ENCODE results near the gene ZNF229.
"Not testable (repeated sequence)": the region's sequence is repeated elsewhere in the genome, so short reads cannot be mapped to it uniquely, and the experiment has no call there.

ZNF229 gene

DNA sequence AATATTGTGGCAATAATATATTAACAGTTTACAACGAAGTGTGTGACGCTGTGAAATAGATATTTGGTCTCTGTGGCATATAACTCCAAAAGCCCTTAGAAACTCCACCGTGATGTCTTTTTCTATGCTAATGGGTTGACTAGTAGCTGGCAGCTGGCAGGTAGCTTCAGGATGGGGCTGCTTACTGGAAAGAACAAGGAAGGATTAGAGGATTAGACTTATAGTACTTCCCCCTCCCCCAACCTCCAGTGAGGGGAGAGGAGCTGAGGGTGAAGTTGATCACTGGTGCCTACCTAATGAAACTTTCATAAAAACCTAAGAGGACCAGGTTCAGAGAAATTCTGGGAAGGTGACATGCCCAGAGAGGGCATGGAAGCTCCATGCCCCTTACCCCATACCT is 9.8 kb downstream of the ZNF229 start:
- H3K27me3 ChIP-seq (replicated peaks; ENCODE audit: control insufficient read depth, insufficient read depth, low read length, poor library complexity, severe bottlenecking), result no peaks in the 10 kb centered on the region
- no peaks in the 10 kb centered on the region for H3K4me1 ChIP-seq (ENCODE audit: control insufficient read depth, insufficient read depth, low read length, poor library complexity, severe bottlenecking)
- no peak overlapping the region for H3K4me3 ChIP-seq (ENCODE audit: insufficient read depth, low read depth, low read length, poor library complexity, severe bottlenecking)
- H3K27ac ChIP-seq (ENCODE audit: insufficient read depth, low read length, poor library complexity, severe bottlenecking), result no peak overlapping the region
- no peaks in the 10 kb centered on the region for H3K36me3 ChIP-seq (ENCODE audit: control insufficient read depth, insufficient read depth, low read length)
- DNase-seq, result no peak
- no peaks in the 10 kb centered on the region for H3K9me3 ChIP-seq (ENCODE audit: control insufficient read depth, low read length)

DNA sequence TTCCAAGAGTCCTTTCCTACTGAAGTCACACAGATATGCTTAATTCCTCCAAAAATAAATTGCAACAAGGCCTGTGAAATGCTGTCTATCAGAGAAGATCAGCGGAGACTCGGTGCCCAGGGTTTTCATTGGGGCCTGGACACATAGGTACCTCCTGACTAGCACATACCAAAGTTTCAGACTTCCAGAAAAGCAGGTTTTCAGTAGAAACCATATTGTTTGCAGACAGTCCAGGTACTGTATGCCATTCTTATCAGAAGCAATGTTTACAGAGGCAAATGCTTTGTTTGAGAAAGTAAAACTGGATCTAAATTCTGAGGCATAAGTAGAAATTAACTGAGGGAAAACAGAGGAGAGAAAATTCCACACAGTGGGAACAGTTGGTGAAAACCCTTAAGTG is 12.8 kb downstream of the ZNF229 start:
- H3K27ac ChIP-seq (ENCODE audit: insufficient read depth, low read length, poor library complexity, severe bottlenecking), result no peak overlapping the region
- H3K4me3 ChIP-seq (ENCODE audit: insufficient read depth, low read depth, low read length, poor library complexity, severe bottlenecking), result no peak overlapping the region
- no peaks in the 10 kb centered on the region for H3K36me3 ChIP-seq (ENCODE audit: control insufficient read depth, insufficient read depth, low read length)
- DNase-seq, result no peak
- H3K27me3 ChIP-seq (replicated peaks; ENCODE audit: control insufficient read depth, insufficient read depth, low read length, poor library complexity, severe bottlenecking), result no peaks in the 10 kb centered on the region
- no peaks in the 10 kb centered on the region for H3K4me1 ChIP-seq (ENCODE audit: control insufficient read depth, insufficient read depth, low read length, poor library complexity, severe bottlenecking)
- H3K9me3 ChIP-seq (ENCODE audit: control insufficient read depth, low read length), result no peaks in the 10 kb centered on the region

DNA sequence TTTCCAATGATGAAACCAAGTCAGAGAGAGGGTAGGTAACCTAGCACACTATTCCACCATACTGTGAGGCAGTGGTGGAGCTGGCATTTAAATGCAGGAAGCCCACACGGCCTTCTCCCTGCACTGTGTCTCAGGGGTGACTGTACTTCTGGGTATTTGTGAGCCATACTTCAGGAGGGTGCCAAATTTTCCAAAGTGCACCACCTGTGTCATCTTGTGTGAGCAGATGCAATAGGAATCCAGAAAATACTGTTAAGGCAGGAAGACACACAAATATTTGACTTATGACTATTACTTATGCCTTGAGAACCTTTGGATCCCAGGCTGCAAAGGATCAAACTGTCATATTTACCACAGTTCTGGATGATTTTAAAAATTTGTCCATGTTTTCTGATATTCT is 17.3 kb downstream of the ZNF229 start:
- Histone ChIP-seq H3K27me3 (replicated peaks; ENCODE audit: control insufficient read depth, insufficient read depth, low read length, poor library complexity, severe bottlenecking) (no peaks in the 10 kb centered on the region), H3K27ac (ENCODE audit: insufficient read depth, low read length, poor library complexity, severe bottlenecking) (no peak overlapping the region), H3K9me3 (ENCODE audit: control insufficient read depth, low read length) (peaks cover 6% of the 10 kb centered on the region), H3K36me3 (ENCODE audit: control insufficient read depth, insufficient read depth, low read length) (no peaks in the 10 kb centered on the region), H3K4me1 (ENCODE audit: control insufficient read depth, insufficient read depth, low read length, poor library complexity, severe bottlenecking) (no peaks in the 10 kb centered on the region), H3K4me3 (ENCODE audit: insufficient read depth, low read depth, low read length, poor library complexity, severe bottlenecking) (no peak overlapping the region)
- DNase-seq, result no peak

DNA sequence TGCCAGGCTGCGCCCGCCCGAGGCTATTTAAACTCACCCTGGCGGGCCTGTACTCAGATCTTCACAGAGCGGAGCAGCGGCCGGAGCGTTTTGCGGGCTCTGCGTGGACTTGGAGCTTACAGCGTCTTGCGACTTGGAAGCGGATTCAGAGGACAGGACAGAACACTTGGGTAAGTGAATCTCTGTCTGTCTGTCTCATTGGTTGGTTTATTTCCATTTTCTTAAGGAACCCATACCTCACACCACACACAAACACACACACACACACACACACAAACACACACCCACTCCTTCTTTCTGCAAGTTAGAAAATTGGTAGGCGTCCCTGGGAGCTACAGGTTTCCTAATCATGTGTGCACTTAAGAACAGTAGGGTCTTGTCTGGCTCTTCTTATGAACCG is 32.7 kb downstream of the ZNF229 start:
- not testable (repeated sequence) for H3K9me3 ChIP-seq (ENCODE audit: control insufficient read depth, low read length); H3K4me3 ChIP-seq (ENCODE audit: insufficient read depth, low read depth, low read length, poor library complexity, severe bottlenecking); H3K27me3 ChIP-seq (replicated peaks; ENCODE audit: control insufficient read depth, insufficient read depth, low read length, poor library complexity, severe bottlenecking); H3K36me3 ChIP-seq (ENCODE audit: control insufficient read depth, insufficient read depth, low read length); DNase-seq; H3K27ac ChIP-seq (ENCODE audit: insufficient read depth, low read length, poor library complexity, severe bottlenecking); H3K4me1 ChIP-seq (ENCODE audit: control insufficient read depth, insufficient read depth, low read length, poor library complexity, severe bottlenecking)

DNA sequence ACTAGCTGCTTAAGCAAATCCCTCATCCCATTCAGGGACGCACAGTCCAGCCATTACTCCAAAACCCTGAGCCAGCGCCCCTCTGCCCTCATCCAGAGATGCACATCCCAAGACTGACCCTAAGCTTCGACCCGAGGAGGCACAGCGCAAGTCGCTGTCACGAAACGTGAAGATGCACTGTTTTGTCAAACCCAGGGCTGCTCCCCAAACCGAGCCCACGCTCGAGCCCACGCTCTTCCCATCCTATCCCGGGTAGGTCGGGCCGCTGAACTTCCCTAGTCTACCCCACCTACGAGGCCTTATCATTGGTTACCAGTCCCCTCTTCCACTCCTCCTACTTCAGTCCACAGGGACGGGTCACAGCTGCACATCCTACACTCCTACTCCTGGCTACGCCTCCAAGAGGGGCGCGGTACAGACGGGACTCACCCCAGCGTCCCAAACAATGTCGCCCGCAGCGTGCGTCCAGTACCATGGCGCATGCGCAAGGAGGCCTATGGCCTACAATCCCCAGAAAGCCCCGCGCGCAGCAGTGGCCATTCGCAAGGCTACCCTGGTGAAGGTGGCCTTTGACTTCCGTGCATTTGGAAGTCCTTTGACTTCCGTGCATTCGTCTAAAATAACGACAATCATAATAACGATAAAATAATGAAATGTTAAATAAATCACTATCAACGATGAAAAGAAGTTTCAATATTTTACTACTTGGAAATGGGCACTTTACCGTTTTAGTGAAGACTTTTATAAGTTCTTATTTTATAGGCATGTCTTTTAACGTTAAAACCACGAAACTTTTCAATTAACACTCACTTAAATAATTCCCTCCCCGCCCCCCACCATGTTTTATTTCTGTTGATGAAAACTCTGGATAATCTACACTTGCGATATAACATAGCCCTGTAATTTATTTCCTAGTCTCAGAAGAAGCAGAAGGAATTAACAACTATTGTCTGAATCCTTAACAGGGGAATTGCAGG is 46.8 kb downstream of the ZNF229 start, which contains the start of gene ZNF285:
ZNF285 (minus strand) TSS at position 470 of the 977 bp plus-strand sequence. CDS start 4,395 bp downstream, outside the sequence.
- Histone ChIP-seq H3K4me1 (ENCODE audit: control insufficient read depth, insufficient read depth, low read length, poor library complexity, severe bottlenecking) (peaks cover 3% of the 10 kb centered on the region), H3K27ac (ENCODE audit: insufficient read depth, low read length, poor library complexity, severe bottlenecking) (no peak within 1 kb of the TSS), H3K27me3 (replicated peaks; ENCODE audit: control insufficient read depth, insufficient read depth, low read length, poor library complexity, severe bottlenecking) (no peaks in the 10 kb centered on the region), H3K9me3 (ENCODE audit: control insufficient read depth, low read length) (no peaks in the 10 kb centered on the region), H3K4me3 (ENCODE audit: insufficient read depth, low read depth, low read length, poor library complexity, severe bottlenecking) (peak within 1 kb of the TSS; percentile 31), H3K36me3 (ENCODE audit: control insufficient read depth, insufficient read depth, low read length) (no peaks in the 10 kb centered on the region)
- DNase-seq, result peak; percentile 13 to 52 (median 35)

DNA sequence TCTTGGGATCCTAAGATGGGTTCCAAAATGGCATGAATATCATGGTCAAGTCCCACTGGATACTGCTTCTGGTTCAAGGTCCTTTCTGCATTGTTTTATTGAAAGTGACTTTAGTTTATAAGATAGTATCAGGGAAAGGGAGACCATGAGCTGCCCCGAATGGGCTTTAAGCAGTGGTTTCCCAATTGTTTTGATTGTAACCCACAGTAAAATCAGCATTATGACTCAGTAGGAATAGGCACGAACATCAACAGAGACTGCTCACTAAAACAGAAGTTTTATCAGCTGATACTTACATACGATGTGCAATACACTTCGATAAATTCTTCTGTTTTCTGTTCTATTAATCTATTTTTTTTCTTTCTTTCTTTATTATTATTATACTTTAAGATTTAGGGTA is 59.0 kb downstream of the ZNF229 start:
- not testable (repeated sequence) for H3K4me1 ChIP-seq (ENCODE audit: control insufficient read depth, insufficient read depth, low read length, poor library complexity, severe bottlenecking); H3K36me3 ChIP-seq (ENCODE audit: control insufficient read depth, insufficient read depth, low read length); H3K4me3 ChIP-seq (ENCODE audit: insufficient read depth, low read depth, low read length, poor library complexity, severe bottlenecking); H3K27ac ChIP-seq (ENCODE audit: insufficient read depth, low read length, poor library complexity, severe bottlenecking); H3K9me3 ChIP-seq (ENCODE audit: control insufficient read depth, low read length); H3K27me3 ChIP-seq (replicated peaks; ENCODE audit: control insufficient read depth, insufficient read depth, low read length, poor library complexity, severe bottlenecking); DNase-seq
